Stomach (tissue), 9 donors: ENCODE measurements around the gene EPB41L4B. TPM values are rescaled to one million over a fixed set of nuclear protein-coding genes. Genes with fewer than 3 reads are reported as not detected.
A peak's percentile ranks its signal among the peaks of the same experiment; 100 is the strongest.
"Not testable (repeated sequence)": the region's sequence is repeated elsewhere in the genome, so short reads cannot be mapped to it uniquely, and the experiment has no call there.

Experiments
- DNase-seq, 2 donors: peaks; one replicate each; pipeline versions ENCODE4 v3.0.0 to v3.0.0-alpha.2; 2013 to 2019
- H3K27ac ChIP-seq, 5 donors: fragments of 200-600 bp in 4 of 5; sonication (generic) in 4 of 5; one replicate each; pipeline ENCODE4 v1.5.1; 2013 to 2019; ENCODE audit warnings: mild to moderate bottlenecking in 1 of 5, moderate library complexity in 1 of 5
- H3K27me3 ChIP-seq, 3 donors: fragments of 200-600 bp; sonication (generic); one replicate each; pipeline ENCODE4 v1.5.1; 2017 to 2019; ENCODE audit warnings: mixed run types in 1 of 3
- H3K36me3 ChIP-seq, 4 donors: fragments of 200-600 bp; sonication (generic); 1 replicate in 3 of 4; 2 replicates in 1 of 4; pipeline ENCODE4 v1.5.1; 2016 to 2019
- H3K4me1 ChIP-seq, 4 donors: fragments of 200-600 bp; sonication (generic); one replicate each; pipeline ENCODE4 v1.5.1; 2016 to 2019
- H3K4me3 ChIP-seq, 4 donors: fragments of 200-600 bp; sonication (generic) in 3 of 4; one replicate each; pipeline ENCODE4 v1.5.1; 2016 to 2019; ENCODE audit warnings: mild to moderate bottlenecking in 1 of 4
- H3K9me3 ChIP-seq, 4 donors: fragments of 200-600 bp; sonication (generic); one replicate each; pipeline ENCODE4 v1.5.1; 2016 to 2019
- CTCF ChIP-seq, 7 experiments: fragments of 450-650 bp in 4 of 7; fragments of 200-600 bp in 3 of 7; sonication (generic) in 3 of 7; IDR thresholded peaks; one replicate each; pipeline ENCODE4 v1.5.1; 2016 to 2019; ENCODE audit warnings: antibody characterized with exemption in 7 of 7, control low read depth in 2 of 7, mild to moderate bottlenecking in 1 of 7
- EP300 ChIP-seq: sonication (generic); formaldehyde crosslinking; IDR thresholded peaks from one replicate; pipeline ENCODE4 v1.6.1; 2017; ENCODE audit warnings: antibody characterized with exemption
- POLR2A ChIP-seq, 4 donors: fragments of 450-650 bp; IDR thresholded peaks; one replicate each; pipeline ENCODE4 v1.6.1; 2016; ENCODE audit warnings: antibody characterized with exemption in 4 of 4, control low read depth in 2 of 4, mild to moderate bottlenecking in 1 of 4, moderate library complexity in 1 of 4
- POLR2AphosphoS5 ChIP-seq, 3 donors: sonication (generic); formaldehyde crosslinking; IDR thresholded peaks; one replicate each; pipeline ENCODE4 v1.6.1; 2016; ENCODE audit warnings: antibody characterized with exemption in 3 of 3
- WGBS, 5 donors: extraction: QIAGEN DNeasy Blood & Tissue Kit in 3 of 5; methylation state at CpG; one replicate each; pipeline versions ENCODE4 v1.1.5 to v1.1.7; 2013 to 2018; 5-methylcytosine and 5-hydroxymethylcytosine counted together
- intact Hi-C: fragments of 100-400 bp; cut with DNase I; formaldehyde crosslinking; loops from one replicate; pipeline ENCODE4 v1.15.1; 2023; ENCODE audit warnings: low total_unique reads
- polyA plus RNA-seq, 3 donors: library from polyadenylated mRNA; stranded (reverse); fragments of 200-250 nt; gene quantifications; one replicate each; pipeline ENCODE4 v1.2.3, GENCODE V29; 2013
- total RNA-seq, 5 donors: library from RNA; depleted of rRNA; stranded (reverse); fragments of >200 nt; gene quantifications; one replicate each; pipeline versions ENCODE4 v1.1.0 to v1.2.3, GENCODE V29; 2014 to 2016
- donor health status: healthy with polysubstance abuse.
- donor health status: Bipolar disorder and iron deficiency.
- donor health status: healthy.

The EPB41L4B gene
- total and polyA plus RNA-seq, 8 donors = 9.2 to 52.4 (median 24.4) TPM

- no peak for DNase-seq
Measured at GRCh38 chr9:109346904-109347303, 26.0 kb upstream of the EPB41L4B start.

GRCh38 chr9:109344866-109345265 is 24.0 kb upstream of the EPB41L4B start:
- H3K27me3 ChIP-seq = no peaks in the 10 kb centered on the region
- peaks cover 0 to 19% (median 9%) of the 10 kb centered on the region in 4 donors for H3K4me1 ChIP-seq
- H3K36me3 ChIP-seq = no peaks in the 10 kb centered on the region
- intact Hi-C loops = no loop called here
- WGBS, 5 donors = 52 to 79% (median 61%) methylated on average over 3 of the region's 3 CpGs
- no peak for DNase-seq
- TF ChIP-seq POLR2A (IDR thresholded peaks at IDR 0.05) (no peak), EP300 (no peak), CTCF (IDR thresholded peaks at IDR 0.05) (no peak), POLR2AphosphoS5 (IDR thresholded peaks at IDR 0.05) (no peak)
- H3K4me3 ChIP-seq = no peak overlapping the region
- H3K9me3 ChIP-seq = no peaks in the 10 kb centered on the region
- H3K27ac ChIP-seq = peak overlapping the region; percentile 65 to 91 (median 78)

More at GRCh38 chr9:109346904-109347303, 26.0 kb upstream of the EPB41L4B start:
- H3K9me3 ChIP-seq = no peaks in the 10 kb centered on the region
- peaks cover 0 to 19% (median 9%) of the 10 kb centered on the region in 4 donors for H3K4me1 ChIP-seq
- no peaks in the 10 kb centered on the region for H3K27me3 ChIP-seq
- WGBS, 5 donors = 88 to 92% (median 92%) methylated on average over 3 of the region's 3 CpGs
- H3K36me3 ChIP-seq = no peaks in the 10 kb centered on the region
- H3K27ac ChIP-seq = no peak overlapping the region
- TF ChIP-seq POLR2AphosphoS5 (IDR thresholded peaks at IDR 0.05) (no peak), EP300 (no peak), POLR2A (IDR thresholded peaks at IDR 0.05) (no peak), CTCF (IDR thresholded peaks at IDR 0.05) (no peak)
- intact Hi-C loops = no loop called here
- no peak overlapping the region for H3K4me3 ChIP-seq

GRCh38 chr9:109342878-109343277 is 22.0 kb upstream of the EPB41L4B start:
- no peak overlapping the region for H3K4me3 ChIP-seq
- no peaks in the 10 kb centered on the region for H3K36me3 ChIP-seq
- intact Hi-C loops = no loop called here
- TF ChIP-seq POLR2A (IDR thresholded peaks at IDR 0.05) (no peak), CTCF (IDR thresholded peaks at IDR 0.05) (no peak), POLR2AphosphoS5 (IDR thresholded peaks at IDR 0.05) (no peak), EP300 (no peak)
- 85 to 96% (median 89%) methylated on average over 4 of the region's 4 CpGs for WGBS, 5 donors
- H3K27ac ChIP-seq = no peak overlapping the region
- H3K9me3 ChIP-seq = no peaks in the 10 kb centered on the region
- H3K27me3 ChIP-seq = no peaks in the 10 kb centered on the region
- peak in 1 of 2 donors; percentile 23 for DNase-seq
- peaks cover 0 to 14% (median 9%) of the 10 kb centered on the region in 4 donors for H3K4me1 ChIP-seq

- WGBS, 5 donors = 39 to 51% (median 47%) methylated on average over 6 of the region's 6 CpGs
- TF ChIP-seq CTCF (IDR thresholded peaks at IDR 0.05) (no peak), POLR2A (IDR thresholded peaks at IDR 0.05) (no peak), EP300 (no peak), POLR2AphosphoS5 (IDR thresholded peaks at IDR 0.05) (no peak)
- Histone ChIP-seq H3K4me1 (peaks cover 0 to 14% (median 9%) of the 10 kb centered on the region in 4 donors), H3K27ac (no peak overlapping the region), H3K4me3 (no peak overlapping the region), H3K36me3 (no peaks in the 10 kb centered on the region), H3K9me3 (no peaks in the 10 kb centered on the region), H3K27me3 (no peaks in the 10 kb centered on the region)
- no peak for DNase-seq
- intact Hi-C loops = no loop called here
Measured at GRCh38 chr9:109341561-109341960, 20.7 kb upstream of the EPB41L4B start.

- intact Hi-C loops, DNase-seq, H3K36me3 ChIP-seq, H3K27me3 ChIP-seq, H3K9me3 ChIP-seq, H3K4me3 ChIP-seq, H3K27ac ChIP-seq: not testable (repeated sequence)
- 51 to 80% (median 70%) methylated on average over 6 to 7 of the region's 7 CpGs for WGBS, 5 donors
- peaks cover 0 to 12% (median 8%) of the 10 kb centered on the region in 4 donors for H3K4me1 ChIP-seq
Measured at GRCh38 chr9:109340979-109341378, 20.1 kb upstream of the EPB41L4B start.
